GM21825 (cell line): Measurements from ENCODE around the gene ZKSCAN1.
"Not testable (repeated sequence)": the region's sequence is repeated elsewhere in the genome, so short reads cannot be mapped to it uniquely, and the experiment has no call there.

ENCODE experiments used
- ATAC-seq: cut with Tn5 transposase; IDR thresholded peaks from one replicate; pipeline ENCODE4 v1.9.1; 2021; ENCODE audit warnings: mild to moderate bottlenecking, moderate library complexity; ENCODE audit not compliant: unreplicated experiment

ZKSCAN1 gene

GRCh38 chr7:100000239-100000638 lies 15.2 kb upstream of the ZKSCAN1 start:
- no peak for ATAC-seq

DNA sequence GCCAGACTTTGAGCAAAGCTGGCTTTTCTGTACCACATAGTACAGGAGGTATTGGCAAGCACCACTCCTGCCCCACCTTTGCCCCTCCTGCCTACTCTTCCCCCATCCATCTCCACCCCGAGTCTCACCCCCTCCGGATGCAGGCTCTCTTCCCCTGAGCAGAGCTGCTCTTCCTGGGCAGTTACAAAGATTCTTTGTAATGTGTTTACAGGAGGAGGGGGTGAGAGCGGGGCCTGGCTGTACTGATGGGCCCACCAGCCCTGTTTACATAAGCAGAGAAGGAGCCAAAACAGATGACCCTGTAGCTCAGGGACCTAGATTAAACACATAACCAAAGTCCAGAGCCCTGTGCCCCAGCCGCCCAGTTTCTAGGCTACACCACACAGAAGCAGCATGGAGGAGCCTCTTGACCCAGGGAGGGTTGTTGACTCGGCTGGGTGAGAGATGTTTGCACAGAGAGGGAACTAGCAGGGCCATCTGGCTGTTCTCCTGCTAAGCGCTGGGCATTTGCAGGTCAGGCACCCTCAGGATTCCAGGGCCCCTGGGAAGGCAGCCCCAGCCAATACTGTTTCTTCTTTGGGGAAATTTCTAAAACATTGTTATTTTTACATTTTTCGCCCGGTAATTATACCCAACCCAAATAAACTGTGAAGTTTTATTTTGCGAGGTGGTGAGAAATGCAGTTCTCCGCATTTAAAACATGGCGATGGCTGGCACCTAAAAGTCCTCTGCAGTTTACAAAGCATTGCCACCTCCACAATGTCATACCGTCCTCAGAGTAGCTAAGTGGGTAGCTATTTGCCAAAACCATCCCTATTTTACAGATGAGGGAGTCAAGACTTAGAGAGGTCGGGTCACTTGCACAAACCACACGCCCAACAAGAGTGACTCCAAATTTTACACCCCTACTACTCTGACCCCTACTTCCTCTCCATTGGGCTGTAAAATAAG lies 11.4 kb upstream of the ZKSCAN1 start:
- no peak for ATAC-seq

GRCh38 chr7:100007887-100008286 lies 7.5 kb upstream of the ZKSCAN1 start:
- ATAC-seq = no peak

- no peak for ATAC-seq
Observed at GRCh38 chr7:100008525-100008924, 6.9 kb upstream of the ZKSCAN1 start.

DNA sequence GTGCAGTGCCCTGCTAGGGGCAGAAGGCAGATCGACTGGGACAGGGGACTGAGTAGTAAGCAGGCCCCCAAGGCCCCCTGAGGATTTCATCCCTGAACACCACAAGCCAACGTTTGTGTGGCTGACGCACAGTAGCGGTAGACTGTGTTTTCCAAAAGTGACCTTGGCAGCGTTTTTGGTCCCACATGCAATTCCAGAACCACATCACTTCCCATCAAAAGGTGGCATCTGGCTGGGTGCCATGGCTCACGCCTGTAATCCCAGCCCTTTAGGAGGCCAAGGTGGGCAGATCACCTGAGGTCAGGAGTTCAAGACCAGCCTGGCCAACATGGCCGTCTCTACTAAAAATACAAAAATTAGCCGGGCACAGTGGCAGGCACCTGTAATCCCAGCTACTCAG lies 5.4 kb upstream of the ZKSCAN1 start:
- ATAC-seq = not testable (repeated sequence)

DNA sequence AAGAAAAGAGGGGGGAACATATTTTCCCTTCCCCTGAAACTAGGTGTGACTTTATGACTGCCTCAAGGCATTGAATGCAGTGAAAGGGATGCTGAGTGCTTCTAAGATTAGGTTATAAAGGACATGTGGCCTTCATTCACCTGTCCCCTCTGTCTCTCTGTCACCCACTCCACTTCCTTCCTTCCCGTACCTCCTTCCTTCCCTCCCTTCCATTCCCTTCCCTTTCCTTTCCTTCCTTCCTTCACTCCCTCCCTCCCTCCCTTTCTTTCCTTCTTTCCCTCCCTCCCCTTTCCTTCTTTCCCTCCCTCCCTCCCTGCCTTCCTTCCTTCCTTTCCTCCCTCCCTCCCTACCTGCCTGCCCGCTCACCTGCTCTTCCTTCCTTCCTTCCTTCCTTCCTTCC lies 4.5 kb upstream of the ZKSCAN1 start:
- ATAC-seq = no peak

DNA sequence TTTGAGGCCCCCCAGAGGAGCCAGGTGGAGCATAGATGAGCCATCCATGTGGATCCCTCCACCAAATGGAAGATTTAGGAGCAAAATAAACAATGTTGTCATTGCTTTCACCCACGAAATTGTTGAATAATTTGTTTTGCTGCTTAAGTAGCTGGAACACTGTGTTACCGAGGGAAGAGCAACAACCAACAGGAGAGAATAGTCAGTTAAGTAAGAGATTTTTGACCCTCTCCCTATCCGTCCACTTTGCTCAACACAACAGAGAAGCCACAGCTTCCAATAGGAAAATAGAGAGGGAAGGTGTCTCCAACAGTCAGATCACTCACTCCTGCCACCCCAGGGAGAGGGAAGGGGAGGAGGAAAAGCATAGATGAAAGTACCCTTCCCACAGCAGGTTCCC lies 3.9 kb upstream of the ZKSCAN1 start:
- ATAC-seq = no peak

GRCh38 chr7:100012385-100013327 lies 2.7 kb upstream of the ZKSCAN1 start:
- not testable (repeated sequence) for ATAC-seq

- no peak for ATAC-seq
Observed at GRCh38 chr7:100013328-100013676, 2.1 kb upstream of the ZKSCAN1 start.

GRCh38 chr7:100016215-100016901 lies 962 bp downstream of the ZKSCAN1 start:
- no peak for ATAC-seq

DNA sequence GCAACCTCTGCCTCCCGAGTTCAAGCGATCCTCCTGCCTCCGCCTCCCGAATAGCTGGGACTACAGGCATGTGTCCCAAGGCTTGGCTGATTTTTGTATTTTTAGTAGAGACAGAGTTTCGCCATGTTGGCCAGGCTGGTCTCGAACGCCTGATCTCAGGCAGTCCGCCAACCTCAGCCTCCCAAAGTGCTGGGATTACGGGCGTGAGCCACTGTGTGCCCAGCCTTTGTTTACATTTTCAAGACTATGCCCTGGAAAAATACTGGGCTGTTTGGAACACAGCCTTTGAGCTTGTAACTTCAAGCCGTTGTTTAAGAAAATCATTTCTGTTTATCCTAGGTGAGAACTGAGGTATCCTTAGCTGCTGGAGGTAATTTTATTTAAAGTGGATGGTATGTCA lies 1.9 kb downstream of the ZKSCAN1 start:
- no peak for ATAC-seq

DNA sequence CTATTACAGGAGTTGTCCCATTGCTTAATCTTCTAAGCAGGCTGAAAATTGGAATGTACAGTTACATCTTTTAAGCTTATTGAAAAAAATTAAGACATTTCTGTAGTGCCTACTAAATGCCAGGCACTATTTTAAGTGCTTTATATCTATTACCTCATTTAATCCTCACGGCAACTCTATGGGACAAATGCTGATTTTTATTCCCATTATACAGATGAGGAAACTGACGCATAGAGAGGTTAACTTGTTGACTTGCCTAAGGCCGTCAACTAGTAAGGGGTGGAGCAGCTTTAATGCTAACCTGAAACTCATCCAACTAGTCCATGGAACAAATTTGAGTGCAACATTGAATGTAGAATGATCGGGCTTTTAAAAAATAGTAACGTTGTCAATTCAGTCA lies 2.5 kb downstream of the ZKSCAN1 start:
- ATAC-seq = no peak

GRCh38 chr7:100019908-100020307 lies 4.5 kb downstream of the ZKSCAN1 start:
- no peak for ATAC-seq

GRCh38 chr7:100021297-100021696 lies 5.9 kb downstream of the ZKSCAN1 start:
- no peak for ATAC-seq

- ATAC-seq = no peak
Observed at GRCh38 chr7:100022621-100023020, 7.2 kb downstream of the ZKSCAN1 start.

GRCh38 chr7:100023526-100023925 lies 8.1 kb downstream of the ZKSCAN1 start:
- ATAC-seq = no peak

GRCh38 chr7:100024020-100024619 lies 8.7 kb downstream of the ZKSCAN1 start:
- ATAC-seq = no peak

GRCh38 chr7:100027197-100027596 lies 11.8 kb downstream of the ZKSCAN1 start:
- no peak for ATAC-seq

DNA sequence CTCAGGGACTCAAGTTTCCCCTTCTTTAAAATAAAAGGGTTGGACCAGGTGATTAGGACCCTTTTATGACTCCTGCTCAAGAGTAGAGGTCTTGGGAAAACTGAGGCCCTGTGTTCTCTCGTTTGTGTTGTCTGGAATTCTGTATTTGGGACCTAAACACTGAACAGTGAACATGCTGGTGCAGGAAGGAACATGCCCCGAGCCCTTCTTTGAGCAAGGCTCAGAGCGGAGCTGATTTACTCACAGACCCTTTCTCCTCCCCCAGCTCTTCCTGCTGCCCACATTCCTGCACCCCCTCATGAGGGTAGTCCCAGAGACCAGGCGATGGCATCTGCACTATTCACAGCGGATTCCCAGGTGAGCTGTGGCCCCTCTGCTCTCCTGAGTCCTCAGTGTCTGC lies 14.2 kb downstream of the ZKSCAN1 start:
- no peak for ATAC-seq

DNA sequence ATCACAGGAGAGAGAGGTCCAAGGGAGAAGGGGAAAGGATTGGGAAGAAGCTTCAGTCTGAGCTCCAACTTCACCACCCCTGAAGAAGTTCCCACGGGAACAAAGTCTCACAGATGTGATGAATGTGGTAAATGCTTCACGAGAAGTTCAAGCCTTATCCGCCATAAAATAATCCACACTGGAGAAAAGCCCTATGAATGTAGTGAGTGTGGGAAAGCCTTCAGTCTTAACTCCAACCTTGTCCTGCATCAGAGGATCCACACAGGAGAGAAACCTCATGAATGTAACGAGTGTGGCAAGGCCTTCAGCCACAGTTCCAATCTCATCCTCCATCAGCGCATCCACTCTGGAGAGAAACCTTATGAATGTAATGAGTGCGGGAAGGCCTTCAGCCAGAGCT lies 18.1 kb downstream of the ZKSCAN1 start:
- ATAC-seq = no peak
